ENCODE measurements around the gene LCOR. TPM values are rescaled to one million over a fixed set of nuclear protein-coding genes. Genes with fewer than 3 reads are reported as not detected.

Gene LCOR
- total and polyA plus RNA-seq, 9 of the 15 experiments (the other 6 are each of a cell fraction or from before 2014, with no cell fraction given) = 3.6 to 25.2 (median 14.4) TPM

- TF ChIP-seq ZNF318 (IDR thresholded peaks at IDR 0.05; ENCODE audit: borderline replicate concordance in 1 of 2, low read depth in 1 of 2) (no peak), ZNF232 (CRISPR knock-in tag; IDR thresholded peaks at IDR 0.05) (no peak), SETDB1 (IDR thresholded peaks at IDR 0.05; ENCODE audit: low read length) (no peak), RUNX1 (IDR thresholded peaks at IDR 0.05; ENCODE audit: low read depth) (no peak), ZNF23 (CRISPR knock-in tag; IDR thresholded peaks at IDR 0.05) (no peak), ESRRA (IDR thresholded peaks at IDR 0.05; ENCODE audit: borderline replicate concordance, low read depth) (peak; percentile 3; the same call in 1 of the 2 replicates), GTF3C2 (IDR thresholded peaks at IDR 0.05; ENCODE audit: borderline replicate concordance, extremely low read depth, insufficient read length) (no peak), PPARD (CRISPR knock-in tag; IDR thresholded peaks at IDR 0.05) (no peak), ATF7 (IDR thresholded peaks at IDR 0.05) (no peak), POLR3G (IDR thresholded peaks at IDR 0.05; ENCODE audit: extremely low read depth, insufficient read length, insufficient replicate concordance) (no peak), SUPT5H (IDR thresholded peaks at IDR 0.05) (peak; percentile 70), XRCC3 (IDR thresholded peaks at IDR 0.05) (no peak), CTCFL (IDR thresholded peaks at IDR 0.05; ENCODE audit: borderline replicate concordance, insufficient read depth, low read depth, low read length, poor library complexity, severe bottlenecking) (no peak), ZSCAN32 (CRISPR knock-in tag; IDR thresholded peaks at IDR 0.05) (no peak)
Observed at GRCh38 chr10:96831867-96832720, at the start of gene LCOR (continued).
